ENCODE results near the gene GNS.

Gene GNS

DNA sequence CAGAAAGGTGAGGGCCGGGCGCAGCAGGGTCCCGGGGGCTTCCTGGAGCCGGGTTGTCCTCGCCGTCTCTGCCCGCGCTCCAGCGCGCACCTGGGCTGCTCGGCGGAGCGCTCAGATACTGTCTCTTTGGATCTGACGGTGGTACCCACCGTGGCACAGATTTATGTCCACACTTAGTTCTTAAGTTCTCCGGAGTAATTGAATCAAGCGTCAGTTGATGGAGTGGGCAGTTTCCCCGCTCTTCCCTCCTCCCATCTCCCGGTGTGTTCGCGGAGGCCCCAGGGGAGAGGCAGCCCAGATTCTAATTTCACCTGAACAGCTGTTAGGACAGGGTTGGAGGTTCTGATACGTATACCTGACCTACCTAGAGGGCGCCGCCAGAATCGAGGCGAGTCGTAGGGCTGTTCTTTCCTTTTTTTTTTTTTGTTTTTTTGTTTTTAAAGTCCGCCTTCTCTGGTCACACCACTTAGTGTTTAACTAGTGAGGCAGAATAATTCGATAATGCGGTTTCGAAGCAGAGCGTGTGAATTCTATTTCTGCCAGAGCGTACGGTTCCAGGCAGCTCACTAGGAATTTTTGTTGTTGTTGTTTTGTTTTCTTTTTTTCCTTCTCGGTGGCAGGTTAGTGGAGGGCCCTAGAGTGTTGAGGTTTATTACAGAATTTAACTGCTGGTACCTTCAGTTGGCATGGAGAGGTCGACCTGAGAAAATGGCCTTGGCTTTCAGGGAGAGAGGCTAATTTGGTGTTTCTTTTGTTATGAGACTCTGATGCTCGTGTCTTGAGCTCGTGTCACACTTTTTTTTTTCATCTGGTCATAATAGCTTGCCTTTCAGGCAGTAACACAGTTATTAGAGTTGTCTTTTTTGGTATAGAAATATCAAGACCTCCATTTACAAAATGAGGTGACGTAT lies 22.3 kb upstream of the GNS start:
- TF ChIP-seq YY1 (IDR thresholded peaks at IDR 0.05; ENCODE audit: low read depth) = no peak
- peak; percentile 27; the same call in 1 of the 2 replicates for TF ChIP-seq TCF12 (IDR thresholded peaks at IDR 0.05; ENCODE audit: low read depth)
- no peak for TF ChIP-seq RAD21 (IDR thresholded peaks at IDR 0.05; ENCODE audit: low read depth)
- no peak for TF ChIP-seq TEAD4 (IDR thresholded peaks at IDR 0.05)
- TF ChIP-seq, protein P1, sequence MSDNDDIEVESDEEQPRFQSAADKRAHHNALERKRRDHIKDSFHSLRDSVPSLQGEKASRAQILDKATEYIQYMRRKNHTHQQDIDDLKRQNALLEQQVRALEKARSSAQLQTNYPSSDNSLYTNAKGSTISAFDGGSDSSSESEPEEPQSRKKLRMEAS (IDR thresholded peaks at IDR 0.05) = no peak
- no peak for TF ChIP-seq CEBPB (IDR thresholded peaks at IDR 0.05)
- 0 out of 2 replicates have a peak, but pooled peaks have one; percentile 64 for TF ChIP-seq ZBTB7A (IDR thresholded peaks at IDR 0.05; ENCODE audit: low read depth)
- TF ChIP-seq EGR1 (IDR thresholded peaks at IDR 0.05) = no peak
- TF ChIP-seq, protein P2, sequence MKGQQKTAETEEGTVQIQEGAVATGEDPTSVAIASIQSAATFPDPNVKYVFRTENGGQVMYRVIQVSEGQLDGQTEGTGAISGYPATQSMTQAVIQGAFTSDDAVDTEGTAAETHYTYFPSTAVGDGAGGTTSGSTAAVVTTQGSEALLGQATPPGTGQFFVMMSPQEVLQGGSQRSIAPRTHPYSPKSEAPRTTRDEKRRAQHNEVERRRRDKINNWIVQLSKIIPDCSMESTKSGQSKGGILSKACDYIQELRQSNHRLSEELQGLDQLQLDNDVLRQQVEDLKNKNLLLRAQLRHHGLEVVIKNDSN (IDR thresholded peaks at IDR 0.05) = no peak

- peak; percentile 80; the same call in 1 of the 2 replicates for TF ChIP-seq NFIC (IDR thresholded peaks at IDR 0.05)
- TF ChIP-seq TAF1 (IDR thresholded peaks at IDR 0.05; ENCODE audit: low read depth) = peak; percentile 62
- no peak for TF ChIP-seq RAD21 (IDR thresholded peaks at IDR 0.05; ENCODE audit: low read depth)
- TF ChIP-seq, protein P2 (IDR thresholded peaks at IDR 0.05) = peak; percentile 50
- TF ChIP-seq YY1 (IDR thresholded peaks at IDR 0.05; ENCODE audit: low read depth) = no peak
- TF ChIP-seq, protein P1 (IDR thresholded peaks at IDR 0.05) = peak; percentile 87
- no peak for TF ChIP-seq CREB1 (IDR thresholded peaks at IDR 0.05; ENCODE audit: low read depth)
- TF ChIP-seq TEAD4 (IDR thresholded peaks at IDR 0.05) = no peak
- no peak for TF ChIP-seq FOXM1 (IDR thresholded peaks at IDR 0.05; ENCODE audit: borderline replicate concordance, low read depth)
- TF ChIP-seq EGR1 (IDR thresholded peaks at IDR 0.05) = peak; percentile 22; the same call in 1 of the 2 replicates
- TF ChIP-seq, protein P3, sequence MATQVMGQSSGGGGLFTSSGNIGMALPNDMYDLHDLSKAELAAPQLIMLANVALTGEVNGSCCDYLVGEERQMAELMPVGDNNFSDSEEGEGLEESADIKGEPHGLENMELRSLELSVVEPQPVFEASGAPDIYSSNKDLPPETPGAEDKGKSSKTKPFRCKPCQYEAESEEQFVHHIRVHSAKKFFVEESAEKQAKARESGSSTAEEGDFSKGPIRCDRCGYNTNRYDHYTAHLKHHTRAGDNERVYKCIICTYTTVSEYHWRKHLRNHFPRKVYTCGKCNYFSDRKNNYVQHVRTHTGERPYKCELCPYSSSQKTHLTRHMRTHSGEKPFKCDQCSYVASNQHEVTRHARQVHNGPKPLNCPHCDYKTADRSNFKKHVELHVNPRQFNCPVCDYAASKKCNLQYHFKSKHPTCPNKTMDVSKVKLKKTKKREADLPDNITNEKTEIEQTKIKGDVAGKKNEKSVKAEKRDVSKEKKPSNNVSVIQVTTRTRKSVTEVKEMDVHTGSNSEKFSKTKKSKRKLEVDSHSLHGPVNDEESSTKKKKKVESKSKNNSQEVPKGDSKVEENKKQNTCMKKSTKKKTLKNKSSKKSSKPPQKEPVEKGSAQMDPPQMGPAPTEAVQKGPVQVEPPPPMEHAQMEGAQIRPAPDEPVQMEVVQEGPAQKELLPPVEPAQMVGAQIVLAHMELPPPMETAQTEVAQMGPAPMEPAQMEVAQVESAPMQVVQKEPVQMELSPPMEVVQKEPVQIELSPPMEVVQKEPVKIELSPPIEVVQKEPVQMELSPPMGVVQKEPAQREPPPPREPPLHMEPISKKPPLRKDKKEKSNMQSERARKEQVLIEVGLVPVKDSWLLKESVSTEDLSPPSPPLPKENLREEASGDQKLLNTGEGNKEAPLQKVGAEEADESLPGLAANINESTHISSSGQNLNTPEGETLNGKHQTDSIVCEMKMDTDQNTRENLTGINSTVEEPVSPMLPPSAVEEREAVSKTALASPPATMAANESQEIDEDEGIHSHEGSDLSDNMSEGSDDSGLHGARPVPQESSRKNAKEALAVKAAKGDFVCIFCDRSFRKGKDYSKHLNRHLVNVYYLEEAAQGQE (IDR thresholded peaks at IDR 0.05; ENCODE audit: low read depth) = no peak
- TF ChIP-seq TCF12 (IDR thresholded peaks at IDR 0.05; ENCODE audit: low read depth) = 0 out of 2 replicates have a peak, but pooled peaks have one; percentile 77
- no peak for TF ChIP-seq CEBPB (IDR thresholded peaks at IDR 0.05)
- TF ChIP-seq EP300 (IDR thresholded peaks at IDR 0.05; ENCODE audit: borderline replicate concordance) = no peak
- peak; percentile 17; the same call in 1 of the 2 replicates for TF ChIP-seq ZBTB7A (IDR thresholded peaks at IDR 0.05; ENCODE audit: low read depth)
These were observed 21.5 kb upstream of the GNS start for GRCh38 chr12:64780531-64781279.

DNA sequence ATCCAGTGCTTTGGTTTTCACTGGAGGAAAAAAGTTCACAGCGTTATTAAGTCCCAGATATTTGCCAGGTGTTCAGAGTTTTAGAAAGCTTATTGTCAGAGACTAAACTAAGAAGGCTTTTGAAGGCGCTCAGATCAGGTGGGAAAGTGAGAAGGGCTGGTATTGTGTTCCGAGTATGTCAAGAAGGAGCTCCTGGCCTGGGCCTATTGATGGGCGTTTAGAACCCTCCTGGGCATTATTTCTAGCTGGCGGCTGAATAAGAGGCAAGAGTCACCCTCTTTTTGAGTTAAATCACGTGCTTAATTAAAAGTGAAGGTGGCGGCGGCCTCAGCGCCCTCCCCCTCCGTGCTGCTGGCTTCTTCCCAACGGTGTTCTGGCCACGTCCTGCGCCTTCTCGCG lies 20.9 kb upstream of the GNS start:
- TF ChIP-seq, protein P1 (IDR thresholded peaks at IDR 0.05) = no peak; the same call in none of the 2 replicates
- TF ChIP-seq TAF1 (IDR thresholded peaks at IDR 0.05; ENCODE audit: low read depth) = no peak
- TF ChIP-seq, protein P3 (IDR thresholded peaks at IDR 0.05; ENCODE audit: low read depth) = no peak
- TF ChIP-seq CREB1 (IDR thresholded peaks at IDR 0.05; ENCODE audit: low read depth) = no peak
- TF ChIP-seq, protein P2 (IDR thresholded peaks at IDR 0.05) = peak; percentile 59; the same call in 1 of the 2 replicates
- TF ChIP-seq RAD21 (IDR thresholded peaks at IDR 0.05; ENCODE audit: low read depth) = 0 out of 2 replicates have a peak, but pooled peaks have one; percentile 3
- no peak; the same call in 1 of the 2 replicates for TF ChIP-seq NFIC (IDR thresholded peaks at IDR 0.05)

DNA sequence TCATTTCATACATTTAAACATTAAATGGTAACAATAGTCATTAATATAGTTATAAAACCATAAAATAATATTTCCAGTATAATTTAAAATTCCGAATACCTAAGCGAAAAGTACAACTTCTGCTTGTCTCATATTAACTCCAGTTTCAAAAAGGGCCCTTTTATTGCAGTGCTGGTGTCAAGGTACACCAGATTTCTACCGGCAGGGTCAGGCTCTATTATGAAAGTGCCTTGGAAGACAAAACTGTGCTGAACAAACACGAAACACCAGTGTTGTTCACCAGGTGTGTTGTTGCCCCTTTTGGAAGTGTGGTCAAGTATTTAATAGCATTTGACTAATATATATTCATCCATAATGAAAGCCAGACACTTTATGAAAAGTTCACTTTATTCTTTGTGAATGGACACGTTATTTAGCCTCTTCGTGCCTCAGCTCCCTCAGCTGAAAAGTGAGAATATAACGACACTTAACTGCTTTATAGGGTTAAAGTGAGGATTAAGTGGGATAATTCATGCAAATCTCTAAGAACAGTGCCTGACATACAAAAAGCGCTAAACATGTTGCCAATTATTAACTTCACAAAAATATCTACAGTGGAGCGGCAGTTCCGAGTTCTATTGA lies 20.3 kb upstream of the GNS start:
- TF ChIP-seq FOXM1 (IDR thresholded peaks at IDR 0.05; ENCODE audit: borderline replicate concordance, low read depth) = no peak
- no peak for TF ChIP-seq YY1 (IDR thresholded peaks at IDR 0.05; ENCODE audit: low read depth)
- TF ChIP-seq TEAD4 (IDR thresholded peaks at IDR 0.05) = no peak
- no peak for TF ChIP-seq RAD21 (IDR thresholded peaks at IDR 0.05; ENCODE audit: low read depth)
- TF ChIP-seq, protein P3 (IDR thresholded peaks at IDR 0.05; ENCODE audit: low read depth) = no peak
- no peak for TF ChIP-seq NFIC (IDR thresholded peaks at IDR 0.05)
- TF ChIP-seq CEBPB (IDR thresholded peaks at IDR 0.05) = no peak
- no peak for TF ChIP-seq EP300 (IDR thresholded peaks at IDR 0.05; ENCODE audit: borderline replicate concordance)
- TF ChIP-seq TAF1 (IDR thresholded peaks at IDR 0.05; ENCODE audit: low read depth) = no peak
- no peak for TF ChIP-seq EGR1 (IDR thresholded peaks at IDR 0.05)
- TF ChIP-seq TCF12 (IDR thresholded peaks at IDR 0.05; ENCODE audit: low read depth) = no peak
- no peak for TF ChIP-seq ZBTB7A (IDR thresholded peaks at IDR 0.05; ENCODE audit: low read depth)
- TF ChIP-seq, protein P2 (IDR thresholded peaks at IDR 0.05) = no peak
- no peak for TF ChIP-seq CREB1 (IDR thresholded peaks at IDR 0.05; ENCODE audit: low read depth)
- TF ChIP-seq, protein P1 (IDR thresholded peaks at IDR 0.05) = no peak

Measured in Ishikawa (cell line).